GM18861 (cell line): ENCODE results near the gene CER1.
A peak's percentile ranks its signal among the peaks of the same experiment; 100 is the strongest.
"Not testable (repeated sequence)": the region's sequence is repeated elsewhere in the genome, so short reads cannot be mapped to it uniquely, and the experiment has no call there.

ENCODE experiments used
- ATAC-seq: cut with Tn5 transposase; IDR thresholded peaks from one replicate; pipeline ENCODE4 v1.9.1; 2021; ENCODE audit not compliant: unreplicated experiment

CER1 gene

GRCh38 chr9:14719231-14719923 lies 3.2 kb downstream of the CER1 start:
- no peak for ATAC-seq

- ATAC-seq = no peak
Observed at GRCh38 chr9:14715102-14715501, 7.4 kb downstream of the CER1 start.

- ATAC-seq = no peak
Observed at GRCh38 chr9:14713187-14713767, 9.3 kb downstream of the CER1 start.

GRCh38 chr9:14710804-14711203 lies 11.7 kb downstream of the CER1 start:
- ATAC-seq = no peak

- ATAC-seq = peak; percentile 55
Observed at GRCh38 chr9:14706530-14707140, 15.9 kb downstream of the CER1 start.

GRCh38 chr9:14705079-14705478 lies 17.5 kb downstream of the CER1 start:
- no peak for ATAC-seq

- no peak for ATAC-seq
Observed at GRCh38 chr9:14704281-14704680, 18.3 kb downstream of the CER1 start.

GRCh38 chr9:14702200-14702720 lies 20.3 kb downstream of the CER1 start:
- no peak for ATAC-seq

- peak; percentile 61 for ATAC-seq
Observed at GRCh38 chr9:14693251-14693861, 29.2 kb downstream of the CER1 start, which contains the start of gene ZDHHC21. Gene ZDHHC21, minus strand, starts transcription at chr9:14693432. Its CDS starts 19,092 bp downstream, at chr9:14674340.

- ATAC-seq = peak; percentile 24
Observed at GRCh38 chr9:14692470-14693250, 29.9 kb downstream of the CER1 start.

GRCh38 chr9:14690948-14691730 lies 31.4 kb downstream of the CER1 start:
- ATAC-seq = no peak

GRCh38 chr9:14687042-14687719 lies 35.4 kb downstream of the CER1 start:
- no peak for ATAC-seq

GRCh38 chr9:14686168-14686567 lies 36.4 kb downstream of the CER1 start:
- no peak for ATAC-seq

- ATAC-seq = not testable (repeated sequence)
Observed at GRCh38 chr9:14682616-14683015, 39.9 kb downstream of the CER1 start.

- no peak for ATAC-seq
Observed at GRCh38 chr9:14678776-14679175, 43.8 kb downstream of the CER1 start.

- no peak for ATAC-seq
Observed at GRCh38 chr9:14677872-14678271, 44.7 kb downstream of the CER1 start.

- no peak for ATAC-seq
Observed at GRCh38 chr9:14677396-14677795, 45.1 kb downstream of the CER1 start.

- ATAC-seq = no peak
Observed at GRCh38 chr9:14674630-14675029, 47.9 kb downstream of the CER1 start.

- no peak for ATAC-seq
Observed at GRCh38 chr9:14671377-14671776, 51.2 kb downstream of the CER1 start.

- no peak for ATAC-seq
Observed at GRCh38 chr9:14670718-14671117, 51.8 kb downstream of the CER1 start.
